Measurements from ENCODE around the gene DSCAM.

GRCh38 chr21:40751221-40751620 is 95.7 kb downstream of the DSCAM start:
- TF ChIP-seq ASH2L (IDR thresholded peaks at IDR 0.05; ENCODE audit: borderline replicate concordance, low read depth) (no peak), PRDM15 (CRISPR knock-in tag; IDR thresholded peaks at IDR 0.05) (no peak), JUND (IDR thresholded peaks at IDR 0.05; ENCODE audit: low read depth, low read length) (no peak), BCLAF1 (IDR thresholded peaks at IDR 0.05) (no peak), ZBED1 (IDR thresholded peaks at IDR 0.05; ENCODE audit: borderline replicate concordance) (no peak), EP300 (IDR thresholded peaks at IDR 0.05; ENCODE audit: borderline replicate concordance in 1 of 2, control insufficient read depth in 1 of 2, low read depth in 2 of 2, low read length in 2 of 2) (no peak)

Measured in GM12878 (cell line).